HG02642 (cell line): ENCODE results near the gene DAD1.
"Not testable (repeated sequence)": the region's sequence is repeated elsewhere in the genome, so short reads cannot be mapped to it uniquely, and the experiment has no call there.

ENCODE experiments used
- ATAC-seq: cut with Tn5 transposase; IDR thresholded peaks from one replicate; pipeline ENCODE4 v1.9.1; 2021; ENCODE audit warnings: mild to moderate bottlenecking; ENCODE audit not compliant: unreplicated experiment, poor library complexity

Gene DAD1

DNA sequence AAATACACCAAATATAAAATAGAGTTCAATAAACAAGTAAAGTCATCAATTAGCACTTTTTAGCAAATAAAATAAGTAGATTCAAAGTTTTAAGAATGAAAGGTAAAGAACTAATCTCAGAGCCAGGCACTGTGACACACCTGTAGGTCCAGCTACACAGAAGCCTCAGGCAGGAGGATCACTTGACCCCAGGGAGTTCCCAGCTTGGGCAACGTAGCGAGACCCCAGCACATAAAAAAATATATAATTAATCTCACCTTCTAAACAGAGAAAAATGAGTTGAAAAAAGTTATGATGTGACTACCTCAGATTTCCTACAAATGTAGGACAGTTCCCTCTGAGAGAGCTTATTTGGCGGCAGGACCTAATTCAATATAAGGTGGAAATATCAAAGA is 19.3 kb downstream of the DAD1 start:
- no peak for ATAC-seq

DNA sequence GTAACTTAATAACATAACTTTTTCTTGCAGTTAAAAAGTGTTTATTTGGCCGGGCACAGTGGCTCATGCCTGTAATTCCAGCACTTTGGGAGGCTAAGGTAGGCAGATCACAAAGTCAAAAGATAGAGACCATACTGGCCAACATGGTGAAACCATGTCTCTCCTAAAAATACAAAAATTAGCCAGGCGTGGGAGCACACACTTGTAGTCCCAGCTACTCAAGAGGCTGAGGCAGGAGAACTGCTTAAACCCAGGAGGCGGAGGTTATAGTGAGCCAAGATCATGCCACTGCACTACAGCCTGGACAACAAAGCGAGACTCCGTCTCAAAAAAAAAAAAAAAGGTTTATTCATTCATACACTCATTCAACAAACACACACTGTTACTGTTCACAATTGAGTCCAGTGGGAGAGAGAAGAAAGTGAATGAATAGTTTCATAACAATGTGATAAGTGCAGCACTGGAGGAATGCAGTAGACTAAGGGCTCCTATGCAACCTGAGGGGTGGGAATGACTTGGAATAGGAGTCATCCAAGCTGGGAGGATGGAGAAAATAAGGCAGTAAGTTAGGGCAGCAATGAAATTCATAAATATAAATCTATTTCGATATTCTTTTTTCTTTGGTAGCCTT is 19.8 kb downstream of the DAD1 start:
- no peak for ATAC-seq

DNA sequence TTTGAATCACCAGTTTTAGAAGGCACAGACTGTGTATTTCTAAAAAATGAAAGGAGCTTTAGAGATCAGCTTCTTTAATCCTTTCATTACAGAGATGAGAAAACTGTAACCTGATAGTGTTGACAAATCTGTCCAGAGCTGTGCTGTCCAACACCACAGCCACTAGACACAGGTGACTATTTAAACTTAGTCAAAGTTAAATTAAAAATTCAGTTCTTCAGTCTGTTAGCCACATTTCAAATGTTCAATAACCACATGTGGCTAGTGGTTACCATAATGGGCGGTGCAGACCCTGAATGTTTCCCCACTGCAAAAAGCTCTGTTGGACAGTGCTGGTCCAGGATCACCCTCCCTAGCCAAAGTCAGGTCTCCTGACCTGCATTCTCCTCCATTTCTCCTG is 21.6 kb downstream of the DAD1 start:
- ATAC-seq, result no peak

DNA sequence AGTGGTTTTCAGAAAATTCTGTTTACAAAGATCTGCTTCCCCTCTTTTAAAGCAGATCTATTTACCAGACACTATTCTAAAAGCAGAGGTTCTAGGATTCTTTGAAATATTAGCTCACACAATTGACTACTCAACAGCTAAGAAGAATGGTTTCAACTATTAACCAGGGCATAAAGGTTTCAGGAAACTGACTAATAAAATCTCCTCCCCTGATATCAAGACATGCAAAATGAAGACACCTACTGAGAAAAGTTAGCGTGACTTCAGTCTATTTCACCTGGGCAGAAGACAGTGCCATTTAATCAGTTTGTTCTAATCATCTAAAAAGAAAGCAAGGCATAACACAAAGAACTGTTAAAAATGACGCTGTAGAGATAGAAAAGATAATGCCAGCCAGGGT is 22.2 kb downstream of the DAD1 start:
- ATAC-seq, result no peak

DNA sequence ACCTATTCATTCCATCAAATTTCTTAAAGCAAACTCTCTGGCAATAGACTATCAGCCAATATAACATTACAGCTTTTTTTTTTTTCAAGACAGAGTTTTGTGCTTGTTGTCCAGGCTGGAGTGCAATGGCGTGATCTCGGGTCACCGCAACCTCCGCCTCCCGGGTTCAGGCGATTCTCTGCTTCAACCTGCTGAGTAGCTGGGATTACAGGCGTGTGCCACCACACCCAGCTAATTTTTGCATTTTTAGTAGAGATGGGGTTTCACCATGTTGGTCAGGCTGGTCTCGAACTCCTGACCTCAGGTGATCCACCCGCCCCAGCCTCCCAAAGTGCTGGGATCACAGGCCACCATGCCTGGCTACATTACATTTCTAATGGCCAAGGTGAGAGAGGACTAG is 22.8 kb downstream of the DAD1 start:
- ATAC-seq, result not testable (repeated sequence)

DNA sequence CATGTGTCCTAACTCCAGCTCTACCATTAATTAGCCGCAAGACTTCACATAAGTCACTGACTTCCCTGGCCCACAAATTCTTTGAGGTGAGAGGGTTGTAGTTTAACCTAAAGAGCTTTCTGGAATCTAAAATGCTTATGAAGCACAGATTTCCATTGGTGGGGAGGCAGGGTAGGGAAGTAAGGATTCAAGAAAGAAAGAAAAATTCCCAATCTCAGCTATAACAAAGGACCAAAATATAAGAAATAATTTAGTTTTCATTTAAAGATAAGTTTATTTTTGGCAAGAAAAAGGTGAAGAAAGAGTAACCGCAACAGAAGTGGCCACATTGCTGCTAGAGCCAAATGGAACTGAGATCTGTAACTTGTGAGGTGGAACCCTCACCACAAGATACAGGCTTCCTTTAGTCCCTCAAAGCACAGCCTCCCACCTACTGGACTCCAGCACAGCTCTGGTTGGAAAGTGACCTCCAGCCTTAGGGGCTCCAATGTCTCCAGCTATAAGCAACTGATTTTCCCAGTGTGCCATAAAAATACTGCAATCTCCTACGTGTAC is 23.6 kb downstream of the DAD1 start:
- no peak for ATAC-seq

DNA sequence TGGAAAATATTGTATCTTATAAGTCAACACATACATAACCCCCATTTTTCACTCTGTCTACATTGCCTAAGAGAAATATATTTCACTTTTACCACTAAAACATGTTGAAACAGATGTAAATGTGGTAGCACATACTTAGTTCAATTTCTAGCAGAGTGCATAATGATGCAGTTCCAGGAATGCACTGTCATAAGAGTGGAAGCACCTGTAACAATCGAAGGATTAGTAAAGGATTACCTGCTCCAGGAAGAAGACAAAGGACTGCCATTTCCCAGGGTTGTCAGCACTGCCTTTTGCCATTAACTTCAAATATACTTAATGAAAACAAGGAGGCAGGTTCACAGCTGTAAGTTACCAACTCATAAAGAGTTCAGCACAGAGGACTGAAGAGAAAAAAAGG is 24.6 kb downstream of the DAD1 start:
- no peak for ATAC-seq

DNA sequence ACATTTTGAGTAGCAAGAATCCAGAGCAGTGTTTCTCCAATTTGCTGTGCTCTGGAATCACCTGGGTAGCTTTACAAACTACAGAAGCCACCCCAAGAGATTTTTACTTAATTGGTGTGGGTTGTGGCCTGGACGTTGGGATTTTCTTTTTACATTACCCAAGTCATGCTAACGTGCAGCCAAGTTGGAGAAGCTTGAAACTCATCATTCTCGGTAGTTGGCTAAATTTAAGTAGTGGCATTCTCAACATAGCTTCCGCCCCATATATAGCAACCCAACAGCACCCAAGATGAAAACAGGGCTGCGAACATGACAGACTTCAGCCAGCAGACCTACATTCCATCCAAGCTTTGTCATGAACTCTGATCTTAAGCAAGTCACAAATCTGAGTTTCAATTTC is 25.0 kb downstream of the DAD1 start:
- ATAC-seq, result peak; percentile 42

DNA sequence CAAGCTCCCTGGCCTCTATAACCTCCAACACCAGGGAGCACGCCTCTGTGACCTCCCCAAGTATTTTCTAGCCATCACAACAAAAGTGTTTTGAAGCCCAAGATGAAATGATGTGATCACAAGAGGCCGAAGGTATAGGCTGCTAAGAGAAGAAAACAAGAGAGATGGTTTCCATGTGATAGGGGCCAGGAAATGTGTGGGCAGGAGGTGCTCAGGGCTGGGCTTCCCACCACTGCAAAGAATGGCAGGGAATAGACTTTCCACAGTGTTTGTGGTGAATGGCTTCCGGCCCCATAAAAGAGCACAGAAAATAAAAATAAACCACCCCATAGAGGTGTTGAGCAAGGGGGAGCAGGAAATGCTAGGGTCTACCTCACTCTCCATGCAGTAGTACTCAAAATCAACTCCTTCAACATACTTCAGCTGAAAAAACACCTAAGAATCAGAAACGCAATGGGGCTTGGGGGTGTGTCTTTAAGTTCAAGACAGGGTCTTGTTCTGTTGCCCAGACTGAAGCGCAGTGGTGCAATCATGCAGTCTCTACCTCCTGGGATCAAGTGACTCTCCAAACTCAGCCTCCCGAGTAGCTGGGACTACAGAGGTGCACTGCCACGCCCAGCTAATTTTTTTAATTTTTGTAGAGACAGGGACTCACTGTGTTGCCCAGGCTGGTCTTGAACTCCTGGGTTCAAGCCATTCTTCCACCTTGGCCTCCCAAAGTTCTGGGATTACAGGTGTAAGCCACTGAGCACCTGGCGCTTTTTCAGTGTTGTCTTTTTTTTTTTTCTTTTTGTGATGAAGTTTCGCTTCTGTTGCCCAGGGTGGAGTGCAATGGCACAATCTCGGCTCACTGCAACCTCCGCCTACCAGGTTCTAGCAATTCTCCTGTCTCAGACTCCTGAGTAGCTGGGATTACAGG is 27.1 kb downstream of the DAD1 start:
- ATAC-seq, result no peak

DNA sequence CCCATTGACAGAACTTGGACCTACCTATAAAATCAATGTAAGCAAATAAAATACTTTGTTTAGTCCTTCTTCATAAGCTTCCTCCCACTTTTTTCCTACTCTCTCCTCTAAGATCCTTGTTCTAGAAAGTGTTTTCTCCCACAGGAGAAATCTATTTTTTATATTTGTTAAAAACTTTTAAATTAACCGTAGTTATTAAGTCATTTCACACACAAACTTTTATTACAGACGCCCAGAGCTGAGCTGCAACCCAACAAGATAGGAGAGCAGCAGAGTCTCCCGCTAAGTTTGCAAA is 27.7 kb downstream of the DAD1 start:
- no peak for ATAC-seq

DNA sequence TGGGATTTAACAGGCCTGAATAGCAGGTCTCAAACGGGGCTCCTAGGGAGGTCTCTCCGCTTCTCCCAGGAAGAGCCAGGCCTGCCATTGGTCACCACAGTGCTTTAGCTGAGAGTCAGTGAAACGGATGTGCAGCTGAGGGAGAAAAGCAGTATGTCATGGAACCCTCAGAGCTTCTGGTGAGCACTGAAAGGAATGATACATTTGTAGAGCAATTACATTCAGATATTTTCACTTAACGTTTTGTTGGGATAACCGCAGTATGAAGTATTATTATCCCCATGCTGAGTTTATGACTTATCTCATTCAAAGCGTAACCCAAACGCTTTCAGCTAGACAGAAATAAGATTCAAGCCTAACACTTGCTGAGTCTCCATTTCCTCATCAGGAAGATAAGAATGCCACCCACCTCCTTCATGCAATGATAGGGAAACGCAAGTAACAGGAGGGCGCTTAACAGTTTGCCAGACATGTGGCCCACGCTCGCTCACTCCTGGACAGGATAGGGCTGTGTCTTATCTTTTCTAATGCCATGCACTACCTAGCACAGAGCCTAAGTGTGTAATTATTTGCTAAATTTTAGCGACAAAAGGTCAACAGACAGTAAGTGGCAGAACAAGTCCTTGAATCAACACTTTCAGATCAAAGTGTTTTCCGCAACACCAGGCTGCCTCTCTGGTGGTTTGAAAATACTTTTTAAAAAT is 28.2 kb downstream of the DAD1 start:
- no peak for ATAC-seq

DNA sequence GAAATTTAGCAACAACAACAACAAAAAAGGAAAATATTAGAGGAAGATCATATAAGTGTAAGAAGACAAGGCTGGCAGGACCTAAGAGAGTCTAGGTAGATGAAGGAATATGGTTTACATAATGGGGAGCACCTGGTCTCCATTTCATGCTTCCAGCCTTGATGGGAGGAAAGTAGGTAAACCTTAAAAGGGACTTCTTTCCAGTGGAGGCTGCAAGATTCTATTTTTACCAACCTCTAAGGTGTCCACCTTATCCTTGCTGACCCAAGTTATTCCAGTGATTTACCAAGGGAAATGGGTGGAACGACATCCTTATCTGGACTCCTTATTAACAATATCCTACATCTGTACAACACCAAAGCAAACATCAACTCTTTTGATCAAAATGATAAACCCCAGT is 30.0 kb downstream of the DAD1 start:
- ATAC-seq, result no peak

DNA sequence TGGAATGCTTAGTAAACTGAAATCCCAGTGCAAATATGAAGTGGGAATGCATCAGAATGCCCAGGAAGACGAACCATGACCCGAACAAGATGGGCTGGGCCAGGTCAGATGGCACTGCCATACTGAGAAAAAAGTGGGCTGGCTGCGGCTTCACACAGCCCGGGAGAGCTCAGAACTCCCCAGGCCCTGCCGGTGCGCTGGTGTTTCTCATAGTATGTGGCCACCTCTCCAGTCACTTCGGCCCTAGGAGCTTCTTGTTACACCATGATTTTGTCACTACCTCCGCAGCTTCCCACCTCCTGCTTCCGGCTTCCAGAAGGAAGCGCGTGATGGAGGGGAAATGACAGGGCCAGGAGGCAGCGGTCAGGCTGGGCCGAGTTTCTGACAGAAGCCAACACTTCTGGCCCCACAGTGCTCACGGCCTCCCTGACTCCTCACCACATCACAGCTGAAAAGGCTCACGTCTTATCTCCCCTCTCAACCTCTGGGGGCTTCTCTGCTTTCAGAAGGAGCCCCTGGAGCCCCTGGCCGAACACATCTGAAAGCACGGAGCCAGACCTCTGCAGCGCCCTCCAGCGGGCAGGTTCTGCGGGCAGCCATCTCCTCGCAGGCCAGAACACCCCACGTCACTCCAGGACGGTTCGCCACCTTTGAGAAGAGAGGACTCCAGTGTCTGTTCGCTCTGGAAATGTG is 30.7 kb downstream of the DAD1 start:
- no peak for ATAC-seq

DNA sequence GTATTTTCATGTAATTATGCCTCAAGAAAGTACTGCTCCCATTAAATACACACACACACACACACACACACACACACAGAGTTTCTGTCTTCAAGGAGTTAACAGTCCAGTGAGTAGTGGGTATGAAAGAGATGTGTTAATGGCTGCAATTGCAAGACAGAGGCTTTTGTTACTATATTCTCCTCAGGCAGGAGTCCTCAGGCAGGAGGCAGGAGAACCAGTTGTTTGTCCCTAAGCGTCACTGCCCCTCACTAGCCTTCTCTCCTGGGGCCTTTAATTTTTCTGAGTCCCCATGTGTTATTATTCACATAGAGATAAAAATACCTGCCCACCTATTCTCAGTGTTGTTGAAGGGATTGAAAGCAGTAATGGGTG is 31.2 kb downstream of the DAD1 start:
- ATAC-seq, result no peak

DNA sequence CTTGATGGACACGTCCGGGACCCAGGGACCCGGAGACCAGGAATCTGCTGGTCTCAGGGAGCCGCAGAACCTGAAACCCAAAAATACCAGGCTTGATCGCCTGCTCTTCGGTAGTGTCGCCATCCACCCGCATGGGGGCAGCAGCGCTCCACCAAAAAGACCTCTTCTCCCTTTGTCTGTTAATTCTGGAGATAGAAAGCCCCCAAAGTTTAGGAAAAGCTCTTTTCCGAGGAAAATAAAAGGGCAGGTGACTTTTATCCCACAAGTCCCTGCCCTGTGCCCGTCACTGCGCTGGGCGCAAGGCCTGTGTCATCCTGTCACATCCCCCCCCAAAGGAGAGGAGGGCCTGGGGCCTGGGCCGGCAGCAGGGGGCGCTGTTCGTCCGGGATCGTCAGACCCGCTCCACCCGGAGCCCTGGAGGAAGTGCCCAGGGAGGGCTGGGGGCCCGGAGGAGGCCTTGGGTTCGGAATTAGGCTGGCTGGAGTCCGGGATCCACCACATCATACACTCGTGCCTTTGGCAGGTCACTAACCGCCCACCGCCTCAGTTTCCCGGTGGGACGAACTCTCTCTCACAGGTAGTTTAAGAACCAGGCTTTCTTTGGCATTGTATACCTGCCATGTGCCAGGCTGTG is 31.9 kb downstream of the DAD1 start:
- ATAC-seq, result peak; percentile 39

DNA sequence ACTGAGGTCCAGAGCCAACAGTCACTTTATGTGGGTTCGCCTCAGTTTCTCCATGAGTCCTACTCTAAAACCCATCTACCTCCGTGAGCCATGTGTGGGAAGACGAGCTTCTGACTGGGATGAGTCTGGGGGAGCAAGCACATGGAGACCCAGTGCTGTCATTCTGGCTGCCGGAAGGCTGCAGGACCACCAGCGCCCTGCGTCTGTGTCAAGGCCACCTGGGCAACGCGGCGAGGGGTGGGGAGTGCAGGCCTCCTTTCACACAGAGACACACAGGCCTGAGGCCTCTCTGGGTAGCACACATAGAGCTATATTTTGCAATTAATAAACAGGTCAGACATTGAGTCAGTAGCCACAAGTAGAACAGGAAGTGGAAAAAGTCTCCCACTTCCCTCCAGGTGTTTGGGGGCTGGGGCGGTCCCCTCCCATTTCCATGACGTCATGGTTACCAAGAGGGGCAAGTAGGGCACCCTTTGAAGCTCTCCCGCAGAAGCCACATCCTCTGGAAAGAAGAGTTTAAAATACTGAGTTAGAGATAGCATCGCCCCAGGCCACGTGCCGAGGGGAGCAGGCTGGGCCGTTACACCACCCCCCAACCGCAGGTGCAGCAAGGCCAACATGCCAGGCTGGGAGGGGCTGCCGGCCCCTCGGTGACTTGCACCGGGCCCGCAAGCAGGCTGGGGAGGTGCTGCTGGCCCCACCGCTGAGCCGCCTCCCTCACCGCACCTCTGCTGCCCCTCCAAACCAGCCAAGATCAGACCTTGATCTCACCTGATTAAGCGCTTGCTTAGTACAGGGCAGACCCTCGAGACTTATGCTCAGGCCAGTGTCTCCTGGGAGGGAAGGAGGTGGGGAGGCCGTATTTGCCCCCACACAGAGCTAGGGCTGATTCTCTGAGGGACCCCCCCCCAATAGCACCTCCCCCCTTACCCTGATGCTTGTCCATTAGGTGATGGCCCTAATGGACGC is 32.7 kb downstream of the DAD1 start:
- peak; percentile 69 for ATAC-seq

DNA sequence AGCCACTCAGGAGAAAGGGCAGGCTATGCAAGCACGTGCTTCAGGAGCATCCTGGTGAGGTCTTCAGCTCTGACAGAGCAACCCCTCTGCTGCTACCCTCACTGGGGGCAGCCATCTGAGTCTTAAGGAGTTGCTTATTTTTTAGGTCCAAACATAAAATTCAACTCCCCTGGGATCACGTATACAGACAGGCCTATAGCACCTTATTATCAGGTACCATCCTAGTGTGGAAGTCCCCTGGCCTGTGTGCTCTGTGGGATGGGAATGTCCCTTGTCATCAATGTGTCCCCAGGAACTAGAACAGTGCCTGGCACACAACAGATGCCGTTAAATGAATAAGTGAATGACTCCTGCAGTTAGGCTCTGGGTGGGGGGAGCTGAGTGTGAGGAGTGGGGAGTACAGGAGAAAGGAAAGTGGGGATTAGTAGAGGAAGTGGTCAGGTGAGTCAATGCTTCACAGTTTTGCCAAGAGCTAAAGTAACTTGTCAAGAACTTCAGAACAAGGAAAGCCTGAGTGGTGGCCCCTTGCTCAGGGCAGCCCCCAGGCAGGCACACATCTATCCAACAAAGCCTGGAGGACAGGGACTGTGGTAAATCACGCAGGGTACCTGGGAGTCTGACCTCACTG is 33.5 kb downstream of the DAD1 start:
- peak; percentile 9 for ATAC-seq

DNA sequence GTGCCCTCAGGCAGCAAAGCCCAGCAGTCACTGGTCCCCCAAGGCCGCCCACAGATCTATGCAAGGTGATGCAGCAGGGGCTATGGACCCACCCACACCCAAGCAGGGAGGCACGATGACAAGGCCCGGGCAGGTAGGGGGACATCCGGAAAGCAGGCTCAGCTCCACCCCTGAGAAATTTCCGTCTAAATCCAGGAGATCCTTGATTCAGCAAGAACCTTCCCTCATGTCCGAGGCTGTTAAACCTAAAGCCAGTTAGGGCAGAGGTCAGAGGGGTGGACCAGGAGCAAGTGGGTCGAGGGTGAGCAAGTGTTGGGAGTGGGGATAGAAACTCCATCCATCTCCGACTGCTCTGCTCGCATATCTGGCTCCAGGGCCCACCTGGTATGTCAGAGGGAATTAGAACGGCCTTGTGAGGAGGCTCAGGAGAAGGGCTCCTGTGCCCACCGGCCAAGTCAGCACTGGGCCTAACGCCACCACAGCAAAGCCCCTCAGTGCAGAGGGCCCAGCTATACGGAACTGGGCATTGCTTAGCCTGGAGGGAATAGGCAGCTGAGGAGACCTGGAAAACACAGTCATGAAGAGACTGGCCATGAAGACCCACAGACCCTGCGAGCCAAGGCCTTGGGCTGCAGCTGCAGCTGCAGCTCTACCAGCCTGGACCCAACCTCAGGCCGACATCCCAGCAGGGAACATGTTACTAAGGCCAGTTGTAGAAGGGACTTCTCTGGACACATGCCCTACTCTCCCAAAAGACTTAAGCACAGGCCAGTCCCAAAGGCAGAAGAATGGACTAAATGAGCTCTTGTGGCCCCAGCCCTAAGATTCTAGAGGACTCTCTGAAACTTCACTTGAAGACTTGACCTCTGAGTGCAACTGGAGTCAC is 34.3 kb downstream of the DAD1 start:
- ATAC-seq, result no peak
